Calu3 (cell line): ENCODE measurements around the gene AKNAD1. TPM values are rescaled to one million over a fixed set of nuclear protein-coding genes. Genes with fewer than 3 reads are reported as not detected.

Experiments used
- Bru-seq: library from RNA; stranded (reverse); fragments of 400-500 nt; gene quantifications from one replicate; lab custom pipeline; 2021; lab: Mats Ljungman, UMichigan
- BruChase-seq, 2 experiments: library from RNA; stranded (reverse); fragments of 400-500 nt; gene quantifications; one replicate each; lab custom pipeline; 2021; lab: Mats Ljungman, UMichigan
- BruUV-seq: library from RNA; stranded (reverse); fragments of 400-500 nt; replicated peaks from 2 replicates; lab custom pipeline; 2021; lab: Mats Ljungman, UMichigan
- CTCF ChIA-PET: fragments of 300-600 bp; sonication (Branson Sonifier 250); formaldehyde crosslinking; loops from one replicate; lab custom pipeline; 2022; ENCODE audit warnings: antibody characterized with exemption; lab: Charles Lee
- DNase-seq: peaks from one replicate; pipeline ENCODE4 v3.0.0; 2022
- H3K27ac Mint-ChIP-seq: one replicate; pipeline ENCODE4 v1.8.0; 2022; ENCODE audit warnings: mixed read lengths; ENCODE audit not compliant: unreplicated experiment
- H3K27me3 Mint-ChIP-seq: one replicate; pipeline ENCODE4 v1.8.0; 2022; ENCODE audit warnings: mixed read lengths; ENCODE audit not compliant: unreplicated experiment
- H3K36me3 Mint-ChIP-seq: one replicate; pipeline ENCODE4 v1.8.0; 2022; ENCODE audit warnings: mild to moderate bottlenecking, moderate library complexity, mixed read lengths; ENCODE audit not compliant: insufficient read depth, unreplicated experiment
- H3K4me1 Mint-ChIP-seq: one replicate; pipeline ENCODE4 v1.8.0; 2022; ENCODE audit warnings: mild to moderate bottlenecking, low read depth, mixed read lengths; ENCODE audit not compliant: unreplicated experiment
- H3K4me3 Mint-ChIP-seq: one replicate; pipeline ENCODE4 v1.8.0; 2022; ENCODE audit warnings: mild to moderate bottlenecking, low read depth, moderate library complexity, mixed read lengths; ENCODE audit not compliant: unreplicated experiment
- H3K9me3 Mint-ChIP-seq: one replicate; pipeline ENCODE4 v1.8.0; 2022; ENCODE audit warnings: low read depth, mixed read lengths; ENCODE audit not compliant: unreplicated experiment
- CTCF ChIP-seq: fragments of 200-600 bp; IDR thresholded peaks from one replicate; pipeline ENCODE4 v1.8.0; 2022; ENCODE audit warnings: antibody characterized with exemption; ENCODE audit not compliant: unreplicated experiment
- intact Hi-C: fragments of 100-400 bp; cut with micrococcal nuclease; formaldehyde crosslinking; loops from one replicate; pipeline ENCODE4 v1.10.0; 2022; ENCODE audit not compliant: unreplicated experiment
- long read RNA-seq: library from polyadenylated mRNA; stranded (forward); transcript quantifications from one replicate; pipeline ENCODE4 v2.0.0, GENCODE V29; 2022
- total RNA-seq: library from RNA; stranded (reverse); gene quantifications from 2 replicates; pipeline ENCODE4 v1.2.3, GENCODE V29; 2022

The AKNAD1 gene
- total RNA-seq, result not detected in 2 replicates
- Bru-seq, nascent RNA, result not detected
- percentile 2 among the genes with signal in this experiment for BruChase-seq, experiment 1, labeled RNA remaining after a 6-hour chase
- not detected for BruChase-seq, experiment 2, labeled RNA remaining after a 2-hour chase
- long read RNA-seq, result 0 reads

GRCh38 chr1:108856994-108857393 is at the start of gene AKNAD1:
TSS of gene AKNAD1 (minus strand) at chr1:108857094. CDS start at chr1:108852664, 4,430 bp downstream.
- H3K9me3 Mint-ChIP-seq, result no peaks in the 10 kb centered on the region
- DNase-seq, result no peak
- no peaks in the 10 kb centered on the region for H3K36me3 Mint-ChIP-seq
- no TSS peak for BruUV-seq
- no peak within 1 kb of the TSS for H3K4me3 Mint-ChIP-seq
- CTCF ChIA-PET, result no interaction called here
- no peaks in the 10 kb centered on the region for H3K4me1 Mint-ChIP-seq
- intact Hi-C loops, result no loop called here
- H3K27ac Mint-ChIP-seq, result no peak within 1 kb of the TSS
- no peak for TF ChIP-seq CTCF
- H3K27me3 Mint-ChIP-seq, result no peaks in the 10 kb centered on the region

GRCh38 chr1:108901106-108901505 is 44.2 kb upstream of the AKNAD1 start:
- Mint-ChIP-seq H3K9me3 (no peaks in the 10 kb centered on the region), H3K4me1 (no peaks in the 10 kb centered on the region), H3K36me3 (peaks cover under 1% of the 10 kb centered on the region), H3K27me3 (no peaks in the 10 kb centered on the region), H3K27ac (no peak overlapping the region), H3K4me3 (no peak overlapping the region)
- CTCF ChIA-PET, result no interaction called here
- no peak for DNase-seq
- no peak for TF ChIP-seq CTCF
- no TSS peak for BruUV-seq
- intact Hi-C loops, result no loop called here

DNA sequence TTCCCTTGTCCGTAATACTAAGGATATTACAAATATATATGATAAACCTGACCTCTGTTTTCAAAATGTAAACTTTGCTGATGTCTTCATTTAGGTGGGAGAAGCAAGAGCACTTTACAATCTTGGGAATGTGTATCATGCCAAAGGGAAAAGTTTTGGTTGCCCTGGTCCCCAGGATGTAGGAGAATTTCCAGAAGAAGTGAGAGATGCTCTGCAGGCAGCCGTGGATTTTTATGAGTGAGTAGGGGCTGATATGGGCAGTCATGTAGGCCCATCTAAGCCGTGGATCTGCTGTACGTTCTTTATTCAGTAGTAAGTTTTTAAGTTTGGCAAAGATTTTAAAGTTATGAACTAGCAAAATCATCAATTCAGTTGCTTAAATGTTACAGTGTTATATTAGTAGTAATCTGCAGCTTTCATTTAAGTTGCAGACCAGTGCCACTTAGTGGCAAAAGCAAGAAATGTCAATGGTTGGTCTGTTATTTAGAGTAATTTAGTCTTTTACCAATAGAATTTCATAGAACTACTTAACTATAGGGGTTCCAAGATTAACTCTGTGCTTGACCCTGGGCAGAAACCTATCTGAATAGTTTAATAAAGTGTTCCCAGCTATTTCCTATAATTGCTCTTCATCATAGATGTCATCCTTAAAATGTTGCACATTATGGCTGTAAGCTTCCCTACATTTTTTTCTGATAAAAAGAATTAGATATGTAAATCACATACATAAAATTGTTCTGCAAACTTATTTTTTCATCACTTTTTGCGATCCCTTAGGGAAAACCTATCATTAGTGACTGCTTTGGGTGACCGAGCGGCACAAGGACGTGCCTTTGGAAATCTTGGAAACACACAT is 41.2 kb upstream of the AKNAD1 start:
- CTCF ChIA-PET, result interaction anchor here (0.6 to 1.2 kb wide), 3 partner anchors 9 to 72 kb away, joined by 3 to 5 read pairs (median 4); no protein-coding TSS in a partner anchor
- peak; percentile 22 for DNase-seq
- Mint-ChIP-seq H3K4me3 (no peak overlapping the region), H3K27me3 (no peaks in the 10 kb centered on the region), H3K27ac (no peak overlapping the region), H3K9me3 (no peaks in the 10 kb centered on the region), H3K36me3 (no peaks in the 10 kb centered on the region), H3K4me1 (peaks cover 3% of the 10 kb centered on the region)
- intact Hi-C loops, result loop anchor here (1.0 to 10.0 kb wide), 2 partner anchors 70 to 203 kb away; partner anchors contain the start of gene PRPF38B
- no TSS peak for BruUV-seq
- peak; percentile 22 for TF ChIP-seq CTCF

- H3K27ac Mint-ChIP-seq, result no peak overlapping the region
- BruUV-seq, result no TSS peak
- no peaks in the 10 kb centered on the region for H3K36me3 Mint-ChIP-seq
- intact Hi-C loops, result loop anchor here (10.0 kb wide), 1 partner anchor 202 kb away; the partner anchor contains the start of gene PRPF38B
- no peak for TF ChIP-seq CTCF
- CTCF ChIA-PET, result no interaction called here
- H3K27me3 Mint-ChIP-seq, result no peaks in the 10 kb centered on the region
- no peak overlapping the region for H3K4me3 Mint-ChIP-seq
- no peak for DNase-seq
- H3K4me1 Mint-ChIP-seq, result peaks cover 15% of the 10 kb centered on the region
- H3K9me3 Mint-ChIP-seq, result no peaks in the 10 kb centered on the region
Measured at GRCh38 chr1:108896146-108897145, 39.6 kb upstream of the AKNAD1 start.
